HAP-1 (cell line): ENCODE measurements around the gene SMG6.

Source experiments
- DNase-seq, 2 experiments: peaks; one replicate each; pipeline ENCODE4 v3.0.0-alpha.2; 2016 to 2020; ENCODE audit warnings: low spot score in 2 of 2
- H3K27me3 ChIP-seq: fragments of 250-450 bp; sonication (Bioruptor Pico); 2 replicates; pipeline ENCODE4 v1.5.1; 2020; ENCODE audit warnings: low read depth, mild to moderate bottlenecking, moderate library complexity
- H3K36me3 ChIP-seq: fragments of 250-450 bp; sonication (Bioruptor Pico); replicated peaks from 2 replicates; pipeline ENCODE4 v1.5.1; 2020; ENCODE audit warnings: mild to moderate bottlenecking
- H3K4me1 ChIP-seq: fragments of 250-450 bp; sonication (Bioruptor Pico); 2 replicates; pipeline ENCODE4 v1.5.1; 2020; ENCODE audit warnings: mild to moderate bottlenecking
- H3K4me3 ChIP-seq: fragments of 250-450 bp; sonication (Bioruptor Pico); 2 replicates; pipeline ENCODE4 v1.5.1; 2020; ENCODE audit warnings: mild to moderate bottlenecking, moderate library complexity
- H3K9me3 ChIP-seq: fragments of 250-450 bp; sonication (Bioruptor Pico); 2 replicates; pipeline ENCODE4 v1.5.1; 2020; ENCODE audit warnings: mild to moderate bottlenecking, moderate library complexity
- in situ Hi-C: fragments of 300-500 bp; cut with MboI; formaldehyde crosslinking; loops from 3 replicates; pipeline ENCODE4 v1.14.3; 2020; ENCODE audit warnings: low sequenced_read_pairs, inconsistent platforms, mixed read lengths

The SMG6 gene

GRCh38 chr17:2240541-2240940 lies 63.0 kb downstream of the SMG6 start:
- H3K9me3 ChIP-seq = no peaks in the 10 kb centered on the region
- DNase-seq = no peak
- H3K4me1 ChIP-seq = no peaks in the 10 kb centered on the region
- H3K36me3 ChIP-seq = peaks cover 13% of the 10 kb centered on the region
- in situ Hi-C loops = loop anchor here (5.0 to 10.0 kb wide), 2 partner anchors 173 to 356 kb away; no protein-coding TSS in a partner anchor
- no peak overlapping the region for H3K4me3 ChIP-seq
- H3K27me3 ChIP-seq = no peaks in the 10 kb centered on the region

- Histone ChIP-seq H3K36me3 (peaks cover 11% of the 10 kb centered on the region), H3K4me3 (no peak overlapping the region), H3K27me3 (no peaks in the 10 kb centered on the region), H3K9me3 (no peaks in the 10 kb centered on the region), H3K4me1 (no peaks in the 10 kb centered on the region)
- DNase-seq = no peak
- in situ Hi-C loops = loop anchor here (5.0 to 10.0 kb wide), 2 partner anchors 173 to 355 kb away; no protein-coding TSS in a partner anchor
Observed at GRCh38 chr17:2239882-2240430, 63.6 kb downstream of the SMG6 start.

GRCh38 chr17:2239170-2239551 lies 64.4 kb downstream of the SMG6 start:
- no peaks in the 10 kb centered on the region for H3K4me1 ChIP-seq
- in situ Hi-C loops = no loop called here
- DNase-seq = no peak
- H3K9me3 ChIP-seq = no peaks in the 10 kb centered on the region
- no peak overlapping the region for H3K4me3 ChIP-seq
- H3K27me3 ChIP-seq = no peaks in the 10 kb centered on the region
- peaks cover 10% of the 10 kb centered on the region for H3K36me3 ChIP-seq

GRCh38 chr17:2238432-2239169 lies 65.0 kb downstream of the SMG6 start:
- Histone ChIP-seq H3K27me3 (no peaks in the 10 kb centered on the region), H3K4me3 (no peak overlapping the region), H3K36me3 (peaks cover 10% of the 10 kb centered on the region), H3K4me1 (no peaks in the 10 kb centered on the region), H3K9me3 (no peaks in the 10 kb centered on the region)
- in situ Hi-C loops = no loop called here
- no peak for DNase-seq

GRCh38 chr17:2237950-2238349 lies 65.6 kb downstream of the SMG6 start:
- H3K36me3 ChIP-seq = peaks cover 10% of the 10 kb centered on the region
- no peaks in the 10 kb centered on the region for H3K4me1 ChIP-seq
- H3K4me3 ChIP-seq = no peak overlapping the region
- no peaks in the 10 kb centered on the region for H3K27me3 ChIP-seq
- no peak for DNase-seq
- in situ Hi-C loops = no loop called here
- H3K9me3 ChIP-seq = no peaks in the 10 kb centered on the region

- no peaks in the 10 kb centered on the region for H3K9me3 ChIP-seq
- no peak for DNase-seq
- in situ Hi-C loops = no loop called here
- no peaks in the 10 kb centered on the region for H3K27me3 ChIP-seq
- peaks cover 10% of the 10 kb centered on the region for H3K36me3 ChIP-seq
- no peak overlapping the region for H3K4me3 ChIP-seq
- H3K4me1 ChIP-seq = no peaks in the 10 kb centered on the region
Observed at GRCh38 chr17:2237521-2237921, 66.1 kb downstream of the SMG6 start.

- no peaks in the 10 kb centered on the region for H3K4me1 ChIP-seq
- peaks cover 6% of the 10 kb centered on the region for H3K36me3 ChIP-seq
- H3K4me3 ChIP-seq = no peak overlapping the region
- no peak for DNase-seq
- no peaks in the 10 kb centered on the region for H3K9me3 ChIP-seq
- in situ Hi-C loops = no loop called here
- H3K27me3 ChIP-seq = no peaks in the 10 kb centered on the region
Observed at GRCh38 chr17:2235792-2236366, 67.7 kb downstream of the SMG6 start.

DNA sequence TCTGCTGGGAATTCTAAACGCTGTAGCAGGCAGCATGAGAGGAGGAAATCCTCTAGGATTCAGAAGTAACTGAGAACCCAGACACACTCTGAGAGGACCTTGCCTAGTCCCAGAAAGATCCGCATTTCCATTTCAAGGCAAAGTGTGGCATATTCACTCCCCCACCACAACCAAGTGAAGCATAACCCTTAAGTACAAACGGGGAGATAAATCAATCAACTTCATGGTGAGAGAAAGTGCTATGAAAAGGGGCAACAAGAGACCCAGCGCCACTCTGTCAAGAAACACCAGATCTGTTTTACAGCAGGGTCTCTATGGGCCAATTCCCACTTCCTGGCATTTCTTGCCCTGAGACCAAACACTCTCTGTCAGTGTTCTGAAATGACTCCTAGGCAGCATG lies 68.3 kb downstream of the SMG6 start:
- no peak overlapping the region for H3K4me3 ChIP-seq
- H3K36me3 ChIP-seq = peaks cover 3% of the 10 kb centered on the region
- in situ Hi-C loops = no loop called here
- no peaks in the 10 kb centered on the region for H3K9me3 ChIP-seq
- no peak for DNase-seq
- H3K27me3 ChIP-seq = no peaks in the 10 kb centered on the region
- H3K4me1 ChIP-seq = no peaks in the 10 kb centered on the region

GRCh38 chr17:2233441-2233947 lies 70.1 kb downstream of the SMG6 start:
- Histone ChIP-seq H3K27me3 (no peaks in the 10 kb centered on the region), H3K4me3 (no peak overlapping the region), H3K4me1 (no peaks in the 10 kb centered on the region), H3K36me3 (no peaks in the 10 kb centered on the region; the same call in none of the 2 replicates), H3K9me3 (no peaks in the 10 kb centered on the region)
- in situ Hi-C loops = no loop called here
- no peak for DNase-seq

GRCh38 chr17:2232244-2232638 lies 71.3 kb downstream of the SMG6 start:
- no peak for DNase-seq
- Histone ChIP-seq H3K9me3 (no peaks in the 10 kb centered on the region), H3K4me3 (no peak overlapping the region), H3K4me1 (no peaks in the 10 kb centered on the region), H3K27me3 (no peaks in the 10 kb centered on the region), H3K36me3 (no peaks in the 10 kb centered on the region; the same call in none of the 2 replicates)
- in situ Hi-C loops = no loop called here

DNA sequence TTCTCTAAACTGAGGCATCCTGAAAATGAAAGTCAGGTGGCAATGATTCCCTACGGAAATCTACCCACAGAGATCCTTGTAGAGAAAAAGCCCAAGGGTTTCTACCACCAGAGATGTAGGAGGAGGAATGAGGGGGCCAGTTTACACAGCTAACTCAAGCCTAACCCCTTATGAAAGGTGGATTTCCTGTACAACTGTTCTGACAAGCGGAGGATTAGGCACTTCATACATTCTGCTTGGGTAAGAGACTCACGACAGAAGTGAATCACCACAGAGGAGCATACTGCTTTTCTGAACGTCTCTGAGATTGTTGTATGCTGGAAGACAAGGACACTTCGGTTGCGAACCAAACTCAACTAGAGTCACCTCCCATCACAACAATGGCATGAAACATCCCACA lies 72.7 kb downstream of the SMG6 start:
- Histone ChIP-seq H3K27me3 (no peaks in the 10 kb centered on the region), H3K36me3 (no peaks in the 10 kb centered on the region; the same call in none of the 2 replicates), H3K4me1 (no peaks in the 10 kb centered on the region), H3K4me3 (no peak overlapping the region), H3K9me3 (no peaks in the 10 kb centered on the region)
- no peak for DNase-seq
- in situ Hi-C loops = no loop called here

DNA sequence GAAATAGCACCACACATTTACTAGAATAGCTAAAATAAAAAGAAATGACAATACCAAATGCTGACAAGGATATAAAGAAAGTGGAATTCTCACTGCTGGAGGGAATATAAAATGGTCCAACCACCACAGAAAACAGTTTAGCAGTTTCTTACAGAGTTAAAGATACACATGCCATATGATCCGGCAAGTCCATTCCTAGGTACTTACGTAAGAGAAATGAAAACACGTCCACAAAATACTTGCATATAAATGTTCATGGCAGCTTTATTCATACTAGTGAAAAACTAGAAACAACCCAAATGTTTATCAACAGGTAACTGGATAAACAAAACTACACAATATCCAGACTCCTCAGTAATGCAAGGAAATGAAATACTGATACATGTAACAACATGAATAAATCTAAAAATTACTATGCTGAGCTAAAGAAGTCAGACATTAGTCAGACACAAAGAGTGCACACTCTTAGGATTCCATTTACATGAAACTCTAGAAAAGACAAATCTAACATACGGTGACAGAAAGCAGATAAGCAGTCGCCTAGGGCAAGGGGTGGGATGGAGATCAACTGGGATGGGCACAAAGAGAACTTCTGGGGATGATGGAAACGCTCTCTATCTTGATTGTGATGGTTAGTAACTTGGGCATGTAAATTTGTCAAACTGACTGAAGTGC lies 76.4 kb downstream of the SMG6 start:
- no peaks in the 10 kb centered on the region for H3K4me1 ChIP-seq
- H3K9me3 ChIP-seq = no peaks in the 10 kb centered on the region
- no peak overlapping the region for H3K4me3 ChIP-seq
- no peak for DNase-seq
- in situ Hi-C loops = no loop called here
- no peaks in the 10 kb centered on the region; the same call in none of the 2 replicates for H3K36me3 ChIP-seq
- H3K27me3 ChIP-seq = no peaks in the 10 kb centered on the region

- Histone ChIP-seq H3K27me3 (no peaks in the 10 kb centered on the region), H3K4me1 (no peaks in the 10 kb centered on the region; the same call in 1 of the 2 replicates), H3K4me3 (no peak overlapping the region), H3K36me3 (no peaks in the 10 kb centered on the region), H3K9me3 (no peaks in the 10 kb centered on the region)
- no peak for DNase-seq
- in situ Hi-C loops = no loop called here
Observed at GRCh38 chr17:2223617-2223927, 80.0 kb downstream of the SMG6 start.
